T-helper 17 cell (primary cell): ENCODE measurements around the gene MSH4. TPM values are rescaled to one million over a fixed set of nuclear protein-coding genes. Genes with fewer than 3 reads are reported as not detected.
"Not testable (repeated sequence)": the region's sequence is repeated elsewhere in the genome, so short reads cannot be mapped to it uniquely, and the experiment has no call there.

Source experiments
- ATAC-seq: fragments of 150-1000 bp; cut with Tn5 transposase; 2 replicates; pipeline ENCODE4 v1.10.0; 2021; ENCODE audit warnings: mild to moderate bottlenecking, moderate library complexity
- DNase-seq, 3 donors: peaks; one replicate each; pipeline versions ENCODE4 v3.0.0 to v3.0.0-alpha.2; 2020 to 2021
- H3K9me3 ChIP-seq: one replicate; pipeline ENCODE4 v1.7.0; 2013; ENCODE audit warnings: low read length, mild to moderate bottlenecking; ENCODE audit not compliant: control insufficient read depth, poor library complexity, severe bottlenecking
- H3K27ac Mint-ChIP-seq: one replicate; pipeline ENCODE4 v1.8.0; 2022; ENCODE audit warnings: mild to moderate bottlenecking, moderate library complexity, mixed read lengths
- H3K27me3 Mint-ChIP-seq: one replicate; pipeline ENCODE4 v1.8.0; 2022; ENCODE audit warnings: mixed read lengths
- H3K36me3 Mint-ChIP-seq: one replicate; pipeline ENCODE4 v1.8.0; 2022; ENCODE audit warnings: low read depth, mixed read lengths
- H3K4me1 Mint-ChIP-seq: one replicate; pipeline ENCODE4 v1.8.0; 2022; ENCODE audit warnings: mild to moderate bottlenecking, mixed read lengths
- H3K4me3 Mint-ChIP-seq: one replicate; pipeline ENCODE4 v1.8.0; 2022; ENCODE audit warnings: mild to moderate bottlenecking, moderate library complexity, mixed read lengths
- total RNA-seq, 4 donors: library from RNA in 2 of 4; stranded (reverse) in 2 of 4; gene quantifications; one replicate each; pipeline ENCODE4 v1.2.3 and lab custom pipeline; 2022 to 2026

Gene MSH4
- total RNA-seq, 2 donors from 2014 or later, result 0.26 to 0.27 TPM

DNA sequence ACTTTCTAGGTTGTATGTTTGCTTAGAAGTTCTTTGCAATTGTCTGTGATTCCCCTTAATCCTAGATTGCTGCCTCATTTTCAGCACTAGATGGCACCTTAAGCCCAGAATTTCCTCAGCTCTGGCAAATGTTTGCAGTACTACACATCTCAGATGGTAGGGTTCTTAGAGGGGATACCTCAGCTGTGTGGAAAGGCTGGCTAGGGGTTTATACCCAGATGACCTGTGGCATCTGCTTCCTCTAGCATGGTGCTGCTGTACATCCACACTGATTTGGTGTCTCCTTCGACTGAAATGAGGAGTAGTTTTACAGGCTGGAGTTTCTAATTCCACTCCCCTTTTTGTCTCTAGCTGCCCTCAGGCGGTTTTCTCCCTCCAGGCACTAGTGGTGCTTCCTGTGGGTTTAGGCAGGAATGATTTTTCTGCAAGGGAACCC is 112.1 kb downstream of the MSH4 start:
- peaks cover 2% of the 10 kb centered on the region for H3K36me3 Mint-ChIP-seq
- DNase-seq (no peak), ATAC-seq (no peak)
- H3K27ac Mint-ChIP-seq, result no peak overlapping the region
- no peak overlapping the region for H3K4me3 Mint-ChIP-seq
- no peaks in the 10 kb centered on the region for H3K4me1 Mint-ChIP-seq
- H3K27me3 Mint-ChIP-seq, result no peaks in the 10 kb centered on the region
- no peaks in the 10 kb centered on the region for H3K9me3 ChIP-seq

DNA sequence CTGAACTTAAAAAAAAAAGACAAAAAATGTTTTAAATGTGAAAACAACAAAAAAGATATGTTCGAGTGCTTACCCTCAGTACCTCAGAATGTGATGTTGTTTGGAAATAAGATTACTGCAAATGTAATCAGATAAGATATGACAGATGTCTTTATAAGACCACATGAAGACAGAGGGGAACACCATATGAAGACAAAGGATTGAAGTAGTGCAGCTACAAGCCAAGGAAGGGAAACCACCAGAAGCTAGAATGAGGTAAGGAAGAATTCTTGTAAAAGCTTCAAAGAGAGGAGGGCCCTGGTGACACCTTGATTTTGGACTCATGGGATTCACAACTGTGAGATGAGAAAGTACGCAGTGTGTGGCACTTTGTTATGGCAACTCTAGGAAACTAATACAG is 120.2 kb downstream of the MSH4 start:
- Mint-ChIP-seq H3K4me1 (no peaks in the 10 kb centered on the region), H3K27me3 (no peaks in the 10 kb centered on the region), H3K36me3 (no peaks in the 10 kb centered on the region), H3K4me3 (no peak overlapping the region), H3K27ac (no peak overlapping the region)
- DNase-seq (no peak), ATAC-seq (no peak)
- no peaks in the 10 kb centered on the region for H3K9me3 ChIP-seq

DNA sequence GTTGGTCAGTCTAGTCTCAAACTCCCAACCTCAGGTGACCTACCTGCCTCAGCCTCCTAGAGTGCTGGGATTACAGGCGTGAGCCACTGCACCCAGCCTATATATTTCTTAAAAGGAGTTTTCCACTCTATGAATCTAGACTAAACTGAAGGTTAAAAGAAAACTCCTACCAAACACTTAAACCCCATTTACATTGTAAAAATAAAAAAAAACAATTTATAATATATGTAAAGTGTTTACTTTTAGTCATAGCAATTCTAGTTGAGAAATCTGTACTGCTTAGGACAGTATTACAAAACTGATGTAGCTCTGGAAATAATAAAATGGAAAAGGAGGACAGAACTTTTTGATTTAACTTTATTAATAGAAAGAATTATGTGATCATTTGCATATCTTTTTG is 126.0 kb downstream of the MSH4 start:
- no peak for DNase-seq
- no peaks in the 10 kb centered on the region for H3K36me3 Mint-ChIP-seq
- no peaks in the 10 kb centered on the region for H3K9me3 ChIP-seq
- ATAC-seq, result no peak
- H3K27ac Mint-ChIP-seq, result no peak overlapping the region
- peaks cover 13% of the 10 kb centered on the region for H3K27me3 Mint-ChIP-seq
- no peaks in the 10 kb centered on the region for H3K4me1 Mint-ChIP-seq
- H3K4me3 Mint-ChIP-seq, result no peak overlapping the region

DNA sequence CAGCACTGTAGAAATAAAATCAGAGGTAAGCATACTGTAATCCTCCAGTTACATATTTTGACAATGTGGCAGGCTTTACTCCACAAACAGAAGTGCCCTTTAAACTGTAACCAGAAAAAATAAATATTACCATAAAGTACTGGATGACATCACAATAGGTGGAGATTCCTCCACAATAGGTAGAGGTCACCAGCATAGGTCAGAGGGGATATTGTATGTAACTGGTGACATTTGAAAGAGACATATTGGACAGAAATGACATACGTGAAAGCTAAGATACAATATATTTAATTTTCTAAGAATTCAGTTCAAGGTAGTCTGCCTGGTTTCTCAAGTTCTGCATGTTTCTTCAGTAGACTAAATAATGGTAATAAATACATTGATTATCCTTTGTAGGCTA is 135.6 kb downstream of the MSH4 start, which contains the start of gene ASB17:
TSS of gene ASB17 (minus strand) at position 101 of the 400 bp plus-strand sequence. CDS start 113 bp downstream, outside the sequence.
- no peak for ATAC-seq
- Mint-ChIP-seq H3K4me3 (no peak within 1 kb of the TSS), H3K4me1 (no peaks in the 10 kb centered on the region), H3K36me3 (no peaks in the 10 kb centered on the region), H3K27me3 (peaks cover 5% of the 10 kb centered on the region), H3K27ac (no peak within 1 kb of the TSS)
- DNase-seq, result no peak
- no peaks in the 10 kb centered on the region for H3K9me3 ChIP-seq

DNA sequence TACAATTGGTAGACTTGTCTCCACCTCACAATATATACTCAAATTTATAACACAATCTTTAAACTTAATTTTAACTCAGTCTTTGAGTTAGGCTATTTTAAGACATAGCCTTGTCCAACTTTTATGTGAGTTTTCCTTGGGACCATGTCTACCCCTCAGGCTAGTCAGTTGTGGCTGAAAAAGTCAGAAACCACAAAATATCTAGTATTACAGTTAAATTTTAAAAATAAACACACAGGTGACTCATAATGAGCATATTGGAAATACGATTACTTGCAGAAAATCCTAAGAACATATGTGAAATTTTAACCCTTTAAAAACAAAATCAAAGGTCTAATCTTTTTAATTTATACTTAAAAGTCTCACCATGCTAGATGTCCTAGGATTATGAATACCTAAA is 140.4 kb downstream of the MSH4 start:
- H3K27ac Mint-ChIP-seq, result no peak overlapping the region
- no peaks in the 10 kb centered on the region for H3K36me3 Mint-ChIP-seq
- ATAC-seq (no peak), DNase-seq (no peak)
- H3K4me3 Mint-ChIP-seq, result no peak overlapping the region
- H3K27me3 Mint-ChIP-seq, result peaks cover 5% of the 10 kb centered on the region
- no peaks in the 10 kb centered on the region for H3K9me3 ChIP-seq
- no peaks in the 10 kb centered on the region for H3K4me1 Mint-ChIP-seq

DNA sequence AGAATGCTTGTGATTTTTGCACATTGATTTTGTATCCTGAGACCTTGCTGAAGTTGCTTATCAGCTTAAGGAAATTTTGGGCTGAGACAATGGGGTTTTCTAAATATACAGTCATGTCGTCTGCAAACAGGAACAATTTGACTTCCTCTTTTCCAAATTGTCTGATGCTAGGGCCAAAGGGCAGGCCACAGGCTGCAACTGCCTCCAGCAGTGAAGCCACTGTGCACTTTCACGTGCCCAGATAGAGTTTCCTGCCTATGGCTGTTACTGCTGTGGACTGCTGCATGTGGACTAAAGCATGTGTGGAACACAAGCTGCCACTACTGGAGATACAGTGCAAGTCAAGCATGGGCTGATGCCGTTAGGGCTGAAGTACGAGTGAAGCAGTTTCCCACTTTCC is 146.4 kb downstream of the MSH4 start:
- not testable (repeated sequence) for H3K9me3 ChIP-seq, H3K4me1 Mint-ChIP-seq, H3K27me3 Mint-ChIP-seq, DNase-seq, H3K36me3 Mint-ChIP-seq, H3K4me3 Mint-ChIP-seq, H3K27ac Mint-ChIP-seq, ATAC-seq

DNA sequence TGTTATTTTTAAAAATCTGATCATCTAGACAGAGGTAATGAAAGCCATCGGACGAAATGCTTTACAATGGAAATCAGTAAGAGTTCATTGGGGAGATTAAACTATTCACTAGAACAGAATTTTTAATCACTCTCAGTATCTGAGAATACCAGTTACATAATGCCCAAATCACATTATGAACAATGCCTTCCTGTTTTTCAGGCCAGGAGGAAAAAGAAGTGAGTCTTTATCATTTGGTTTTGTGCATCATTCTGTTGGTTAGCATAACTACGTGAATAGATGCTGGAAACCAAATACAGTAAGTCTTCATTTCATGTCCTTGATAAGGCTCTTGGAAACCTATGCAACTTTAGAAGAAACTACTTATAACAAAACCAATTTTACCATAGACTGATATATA is 153.5 kb downstream of the MSH4 start:
- H3K4me1 Mint-ChIP-seq, result no peaks in the 10 kb centered on the region
- no peak overlapping the region for H3K4me3 Mint-ChIP-seq
- no peaks in the 10 kb centered on the region for H3K9me3 ChIP-seq
- H3K36me3 Mint-ChIP-seq, result no peaks in the 10 kb centered on the region
- no peak overlapping the region for H3K27ac Mint-ChIP-seq
- no peaks in the 10 kb centered on the region for H3K27me3 Mint-ChIP-seq
- ATAC-seq, result no peak
- DNase-seq, result no peak

DNA sequence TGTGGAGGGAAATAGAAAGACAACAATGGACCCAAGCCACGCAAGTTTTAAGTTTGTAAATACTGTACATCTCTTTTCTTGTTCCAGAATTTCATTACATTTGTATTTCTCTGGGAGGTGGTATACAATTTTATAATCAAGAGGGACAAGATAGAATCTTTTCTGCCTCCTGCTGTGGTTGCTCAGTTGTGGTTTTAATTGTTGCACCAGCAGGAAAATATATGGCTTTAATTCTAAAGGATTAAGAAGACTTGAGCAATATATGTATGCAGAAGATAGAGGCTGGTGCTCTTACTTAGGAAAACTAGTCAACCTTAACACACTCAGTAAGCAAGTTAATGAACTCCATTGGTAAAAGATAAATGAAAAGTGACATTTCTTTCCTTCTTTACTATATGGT is 155.3 kb downstream of the MSH4 start:
- Mint-ChIP-seq H3K4me1 (no peaks in the 10 kb centered on the region), H3K27ac (no peak overlapping the region), H3K27me3 (no peaks in the 10 kb centered on the region), H3K4me3 (no peak overlapping the region), H3K36me3 (no peaks in the 10 kb centered on the region)
- no peaks in the 10 kb centered on the region for H3K9me3 ChIP-seq
- DNase-seq (no peak), ATAC-seq (no peak)

DNA sequence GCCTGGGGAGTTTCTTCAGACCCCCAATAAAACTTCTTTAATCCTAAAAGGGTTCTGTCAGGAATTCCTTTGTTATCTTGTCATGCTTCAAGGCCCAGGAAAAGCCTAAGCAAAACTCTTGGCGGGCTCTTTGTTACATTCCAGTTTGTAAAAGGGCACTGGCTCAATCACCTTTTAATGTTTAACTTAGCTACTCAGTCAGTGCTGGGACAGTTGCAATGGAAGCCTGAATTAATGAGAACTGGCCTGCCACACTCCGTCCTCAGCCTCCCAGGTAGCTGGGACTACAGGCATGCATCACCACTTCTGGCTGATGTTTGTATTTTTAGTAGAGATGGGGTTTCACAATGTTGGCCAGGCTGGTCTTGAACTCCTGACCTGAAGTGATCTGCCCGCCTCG is 156.8 kb downstream of the MSH4 start:
- no peak overlapping the region for H3K4me3 Mint-ChIP-seq
- no peak for DNase-seq
- no peak overlapping the region for H3K27ac Mint-ChIP-seq
- no peaks in the 10 kb centered on the region for H3K4me1 Mint-ChIP-seq
- H3K9me3 ChIP-seq, result no peaks in the 10 kb centered on the region
- H3K36me3 Mint-ChIP-seq, result no peaks in the 10 kb centered on the region
- ATAC-seq, result no peak
- no peaks in the 10 kb centered on the region for H3K27me3 Mint-ChIP-seq

DNA sequence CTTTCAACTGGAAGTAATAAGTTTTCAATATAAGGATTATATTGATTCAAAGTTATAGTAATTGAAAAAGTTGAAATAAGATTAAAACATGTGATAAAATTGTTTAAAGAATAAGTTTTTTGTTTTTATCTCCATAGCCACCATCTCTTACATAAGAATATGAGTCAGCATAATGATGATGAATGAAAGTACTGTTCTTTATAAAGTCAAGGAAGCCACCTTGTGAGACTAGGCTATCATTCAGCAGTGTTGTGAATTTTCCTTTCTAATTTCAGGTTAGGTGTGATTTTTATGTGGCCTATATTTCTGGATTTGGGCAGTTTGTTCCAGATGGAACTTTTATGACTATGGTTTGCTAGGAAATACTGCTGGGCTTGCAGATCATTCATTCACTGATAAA is 157.9 kb downstream of the MSH4 start:
- no peak overlapping the region for H3K27ac Mint-ChIP-seq
- H3K4me3 Mint-ChIP-seq, result no peak overlapping the region
- no peaks in the 10 kb centered on the region for H3K4me1 Mint-ChIP-seq
- H3K27me3 Mint-ChIP-seq, result no peaks in the 10 kb centered on the region
- DNase-seq (no peak), ATAC-seq (no peak)
- no peaks in the 10 kb centered on the region for H3K9me3 ChIP-seq
- no peaks in the 10 kb centered on the region for H3K36me3 Mint-ChIP-seq

Other genes with a start within 250 kb of the MSH4 start
- gene SLC44A5, start 185.8 kb upstream of the MSH4 start, total RNA-seq, result 1 to 10 TPM in 1 of 2 donors, not detected in 1; 1.1 TPM
- 10 to 100 TPM; 12.1 to 12.3 TPM for gene ACADM, start 72.2 kb upstream of the MSH4 start, total RNA-seq
- 100 to 1,000 TPM; 123 to 163 TPM for gene RABGGTB, start 10.6 kb upstream of the MSH4 start, total RNA-seq
- not detected for gene ASB17, start 135.5 kb downstream of the MSH4 start, total RNA-seq